Activated CD4-positive, CD25-positive, alpha-beta regulatory T cell treated with anti-CD3 and anti-CD28 coated beads, Interleukin-2, amount 50 U/mL, for 16 hours (primary cell): ENCODE measurements around the gene CAPSL.
"Not testable (repeated sequence)": the region's sequence is repeated elsewhere in the genome, so short reads cannot be mapped to it uniquely, and the experiment has no call there.

Source experiments
- DNase-seq: peaks from one replicate; pipeline ENCODE4 v3.0.0-alpha.2; 2020; ENCODE audit warnings: low read depth, low spot score

The CAPSL gene

DNA sequence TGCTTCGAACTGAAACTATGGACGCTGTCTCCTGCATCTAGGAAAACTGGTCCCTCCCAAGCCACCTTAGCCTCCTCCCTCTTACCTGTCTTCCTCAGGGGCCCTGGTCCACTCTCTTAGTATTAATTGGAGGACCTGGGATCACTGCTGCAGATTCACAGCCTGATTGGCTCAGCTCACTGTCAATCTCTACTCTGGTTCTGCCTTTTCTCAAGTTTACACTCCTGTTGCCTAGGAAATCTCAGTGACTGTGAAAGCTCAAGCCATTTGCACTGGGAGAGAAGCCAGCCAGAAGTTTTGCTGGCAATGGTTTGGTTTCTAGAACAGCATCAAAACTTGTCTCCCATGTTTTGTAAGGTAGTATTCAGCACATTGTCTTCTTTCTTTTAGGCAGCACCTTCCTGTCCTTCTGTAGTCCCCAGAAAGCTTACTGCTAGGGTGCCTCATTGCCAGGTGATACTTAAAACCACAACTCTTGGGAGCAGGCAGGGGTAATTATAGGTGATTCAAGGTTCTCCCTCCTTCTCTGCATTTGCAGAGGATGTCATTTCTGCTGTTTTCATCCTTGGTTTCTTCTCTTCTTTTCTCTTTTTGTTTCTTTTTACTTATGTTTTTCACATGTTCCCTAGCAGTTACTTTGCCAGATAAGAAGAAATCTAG lies at the start of gene CAPSL:
Gene CAPSL, minus strand, starts transcription at position 55 of the 660 bp plus-strand sequence. CDS start 17,502 bp downstream, outside the sequence.
- DNase-seq, result no peak

- DNase-seq, result no peak
Measured at GRCh38 chr5:35987776-35988175, 49.4 kb upstream of the CAPSL start.

GRCh38 chr5:35979715-35980114 lies 41.3 kb upstream of the CAPSL start:
- DNase-seq, result no peak

DNA sequence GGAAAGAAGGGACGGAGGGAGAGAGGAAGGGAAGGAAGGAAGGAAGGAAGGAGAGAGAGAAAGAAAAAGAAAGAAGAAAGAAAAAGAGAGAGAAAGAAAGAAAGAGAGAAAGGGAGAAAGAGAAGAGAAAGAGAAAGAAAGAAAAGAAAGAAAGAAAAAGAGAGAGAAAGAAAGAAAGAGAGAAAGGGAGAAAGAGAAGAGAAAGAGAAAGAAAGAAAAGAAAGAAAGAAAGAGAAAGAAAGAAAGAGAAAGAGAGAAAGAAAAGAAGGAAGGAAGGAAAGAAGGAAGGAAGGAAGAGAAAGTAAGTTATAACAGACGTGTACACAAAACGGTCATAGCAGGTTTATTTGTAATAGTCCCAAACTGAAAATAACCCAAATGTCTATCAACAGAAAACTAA lies 38.4 kb upstream of the CAPSL start:
- DNase-seq, result not testable (repeated sequence)

DNA sequence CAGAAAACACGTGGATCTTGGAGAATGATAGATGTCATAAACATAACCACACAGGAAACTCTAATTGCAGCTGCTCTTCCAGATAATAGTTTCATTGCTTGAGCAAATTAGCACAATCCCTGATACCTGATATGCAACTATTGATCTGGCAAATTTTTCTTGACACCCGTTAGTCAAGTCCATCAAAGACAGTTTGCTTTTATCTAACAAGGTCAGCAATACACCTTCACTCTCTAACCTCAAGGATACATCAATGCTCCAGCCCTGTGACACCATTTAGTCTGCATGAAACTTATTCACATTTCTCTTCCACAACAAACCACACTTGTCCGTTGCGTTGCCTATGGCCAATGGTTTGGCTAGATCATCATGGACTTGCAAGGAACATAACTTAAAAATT lies 36.1 kb upstream of the CAPSL start:
- no peak for DNase-seq

DNA sequence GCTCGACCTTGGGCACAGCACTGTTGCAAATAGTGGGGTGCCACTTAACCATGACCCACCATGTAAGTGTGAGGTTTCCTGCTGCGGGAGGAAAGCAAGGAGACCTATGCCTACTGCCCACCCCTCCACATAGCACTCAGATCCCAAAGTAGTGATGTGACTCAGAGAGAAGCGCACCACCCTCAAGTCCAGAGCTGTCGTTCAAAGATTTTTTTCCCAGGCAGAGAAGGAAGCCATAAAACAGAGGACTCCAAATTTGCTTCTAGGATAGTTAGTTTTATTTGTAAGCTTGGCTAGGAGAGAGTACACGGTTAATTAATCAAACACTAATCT lies 33.4 kb upstream of the CAPSL start:
- no peak for DNase-seq

- no peak for DNase-seq
Measured at GRCh38 chr5:35971186-35971877, 32.9 kb upstream of the CAPSL start.

DNA sequence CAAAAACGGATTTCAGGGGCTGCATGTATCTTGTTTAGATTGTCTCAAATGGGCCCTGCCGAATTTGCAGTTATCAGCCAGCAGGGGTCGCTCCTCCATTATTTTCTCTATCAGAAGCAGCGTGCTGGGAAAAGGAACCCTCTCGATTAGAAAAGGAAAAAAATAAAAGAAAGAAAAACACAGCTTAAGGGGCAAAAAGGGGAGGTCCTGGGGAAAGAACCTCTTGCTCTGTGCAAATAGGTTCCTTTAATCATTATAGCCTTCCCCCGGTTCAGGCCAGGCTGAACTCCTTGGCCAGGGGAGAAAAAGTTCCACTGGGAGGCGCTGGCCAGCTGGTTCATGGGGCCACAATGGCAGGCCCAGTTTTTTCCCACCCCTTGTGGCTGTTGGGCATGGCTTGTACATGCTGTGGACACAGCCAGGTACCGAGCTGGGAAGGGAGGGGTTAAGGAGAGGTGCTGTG lies 25.0 kb upstream of the CAPSL start:
- DNase-seq, result no peak

GRCh38 chr5:35960328-35960727 lies 21.9 kb upstream of the CAPSL start:
- no peak for DNase-seq

GRCh38 chr5:35956429-35956828 lies 18.0 kb upstream of the CAPSL start:
- no peak for DNase-seq

DNA sequence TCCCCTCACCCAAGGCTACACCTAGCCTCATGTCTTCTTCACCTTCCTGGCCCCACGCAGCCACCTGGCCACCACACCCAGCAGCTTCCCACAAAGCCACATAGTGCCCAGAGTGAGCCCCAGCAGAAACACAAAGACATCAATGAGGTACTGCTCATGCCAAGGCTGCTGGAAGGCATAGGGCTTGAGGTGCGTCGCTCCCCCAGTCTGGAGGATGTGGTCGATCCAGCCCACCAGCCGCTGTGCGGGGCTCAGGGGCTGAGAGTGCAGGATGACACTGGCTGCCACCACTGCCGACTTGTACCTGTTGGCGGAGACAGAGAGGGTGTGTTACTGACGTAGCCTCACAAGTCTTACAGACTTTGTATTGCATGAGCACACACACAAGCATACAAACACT lies 15.8 kb upstream of the CAPSL start:
- no peak for DNase-seq

DNA sequence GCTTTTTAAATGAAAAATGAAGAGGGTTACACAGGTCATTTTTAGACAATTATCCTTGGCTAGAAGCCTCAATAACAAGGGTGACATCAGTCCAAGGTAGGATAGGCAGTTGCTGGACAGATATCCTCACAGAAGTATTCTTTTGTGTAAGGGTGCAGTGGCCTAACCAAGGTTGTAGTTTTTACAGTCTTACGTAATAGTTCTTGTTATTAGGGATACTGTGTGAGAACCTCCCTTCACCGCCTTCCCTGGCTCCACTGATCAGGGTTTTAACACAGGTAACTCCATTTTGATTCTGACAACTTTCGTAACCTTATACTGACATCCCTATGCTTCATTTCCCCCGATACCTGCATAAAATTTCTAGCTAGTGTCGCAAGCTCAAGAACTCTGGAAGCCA lies 8.7 kb upstream of the CAPSL start:
- no peak for DNase-seq

DNA sequence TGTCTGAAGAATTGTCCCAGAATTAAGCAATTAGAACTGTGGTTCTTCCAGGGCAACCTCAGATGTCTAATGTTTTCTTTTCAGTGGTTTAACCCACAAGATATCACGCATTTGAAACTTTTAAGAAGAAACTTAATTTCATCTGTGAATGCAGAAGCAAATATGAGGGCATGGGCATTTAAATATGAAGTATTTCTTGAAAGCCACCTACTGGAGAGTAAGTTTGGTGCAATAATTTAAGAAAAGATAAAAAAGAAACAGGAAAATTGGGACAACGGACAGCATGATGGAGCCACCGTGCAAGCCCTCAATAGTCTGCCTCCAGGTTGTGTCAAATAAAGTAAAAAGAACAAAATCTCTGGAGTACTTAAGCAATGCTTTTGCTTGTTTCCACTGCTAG lies 1.2 kb upstream of the CAPSL start:
- no peak for DNase-seq

DNA sequence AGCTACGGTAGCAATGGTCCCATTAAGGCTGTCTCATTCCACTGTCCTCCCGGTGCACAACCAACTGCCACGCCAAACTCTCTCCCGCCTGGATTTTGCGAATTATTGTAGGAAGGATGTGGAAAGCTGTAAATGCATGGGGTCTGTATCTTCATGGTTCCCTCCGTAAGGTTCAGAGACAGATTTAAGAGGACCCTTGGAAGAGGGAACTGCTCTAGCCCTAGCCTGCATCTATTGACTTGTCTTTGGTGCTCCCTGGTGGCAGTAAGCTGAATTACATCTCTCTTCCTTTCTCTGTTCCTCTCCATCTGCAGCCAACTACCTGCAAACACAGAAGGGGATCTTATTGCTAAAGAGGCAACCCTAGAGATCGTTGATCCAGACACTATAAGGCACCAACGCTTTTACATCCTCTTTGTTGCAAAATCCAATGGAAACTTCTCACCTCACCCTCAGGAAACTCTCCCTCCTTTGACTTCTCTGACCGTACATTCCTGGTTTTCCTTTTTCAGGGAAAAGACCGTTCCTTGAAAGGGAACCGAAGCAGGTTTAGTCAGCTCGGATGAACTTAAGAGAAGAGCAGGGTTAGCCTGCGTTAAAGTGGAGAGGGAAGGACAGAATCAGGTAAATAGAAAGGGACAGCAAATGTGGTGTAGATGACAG lies 11.9 kb downstream of the CAPSL start:
- peak; percentile 50 for DNase-seq

- peak; percentile 69 for DNase-seq
Measured at GRCh38 chr5:35924950-35925722, 13.3 kb downstream of the CAPSL start.

DNA sequence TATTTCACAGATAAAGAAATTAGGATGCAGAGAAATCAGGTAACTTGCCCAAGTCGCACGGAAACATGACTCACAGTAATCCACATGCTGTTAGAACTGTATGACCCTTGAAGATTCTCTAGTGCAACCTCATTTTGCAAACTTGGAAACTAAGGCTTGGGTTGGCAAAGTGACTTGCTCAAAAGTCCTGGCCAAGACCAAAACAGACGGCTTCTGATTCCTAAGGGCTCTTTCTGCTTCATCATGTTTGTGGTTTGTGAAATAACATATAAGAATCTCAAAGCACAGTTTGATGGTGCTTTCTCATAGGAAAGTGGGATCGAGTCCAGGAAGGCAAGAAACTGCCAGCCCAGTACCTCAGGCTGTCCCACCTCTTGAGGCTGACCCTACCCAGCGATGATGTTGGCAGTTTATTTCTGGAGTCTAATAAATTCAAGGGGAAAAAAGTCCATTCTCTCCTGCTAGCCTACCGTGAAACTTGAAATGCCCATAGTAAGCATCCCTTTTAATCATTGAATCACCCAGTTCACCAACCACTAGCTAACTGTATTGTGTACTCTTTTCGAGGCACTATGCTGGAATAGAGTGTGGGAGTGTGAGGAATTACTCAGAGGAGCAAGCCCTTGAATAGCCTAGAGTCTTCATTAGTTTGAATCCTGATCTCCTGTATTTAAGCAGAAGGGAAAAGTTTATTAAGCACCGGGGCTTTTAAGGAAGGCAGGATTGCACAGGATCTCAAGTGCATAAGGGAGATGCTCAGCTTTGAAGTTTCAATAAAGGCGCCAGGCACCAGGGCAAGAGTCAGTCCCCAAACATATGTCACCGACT lies 14.1 kb downstream of the CAPSL start:
- DNase-seq, result no peak

- DNase-seq, result no peak
Measured at GRCh38 chr5:35922468-35922867, 16.0 kb downstream of the CAPSL start.

GRCh38 chr5:35921930-35922329 lies 16.5 kb downstream of the CAPSL start:
- DNase-seq, result no peak

- DNase-seq, result no peak
Measured at GRCh38 chr5:35920890-35921289, 17.5 kb downstream of the CAPSL start.

GRCh38 chr5:35919191-35919590 lies 19.2 kb downstream of the CAPSL start:
- DNase-seq, result no peak

DNA sequence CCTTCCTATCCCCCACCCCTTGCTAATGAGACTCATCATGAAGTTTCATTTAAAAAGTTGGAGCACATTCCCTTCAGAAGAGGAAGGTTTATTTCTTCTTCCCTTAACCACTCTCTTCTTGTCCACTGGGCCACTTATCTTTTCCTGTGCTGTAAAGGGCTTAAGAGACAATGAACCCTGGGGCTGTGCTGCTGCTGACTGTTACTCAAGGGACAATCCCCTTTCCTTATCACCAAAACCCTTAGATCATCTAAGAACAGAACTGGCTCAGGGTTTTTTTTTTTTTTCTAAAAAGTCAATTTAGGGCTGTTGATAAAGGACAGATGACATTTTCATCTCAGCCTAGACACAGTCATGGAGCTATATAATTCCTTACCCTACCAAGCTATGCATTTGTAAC lies 29.6 kb downstream of the CAPSL start:
- DNase-seq, result no peak
